Measurements from ENCODE around the gene PHIP.
A peak's percentile ranks its signal among the peaks of the same experiment; 100 is the strongest.

The PHIP gene

GRCh38 chr6:79084693-79085092, 6.6 kb upstream of the PHIP start:
- no peak overlapping the region for H3K9ac ChIP-seq (ENCODE audit: low read length)
- H3K27ac ChIP-seq (ENCODE audit: low read length), result no peak overlapping the region
- H3K27me3 ChIP-seq (ENCODE audit: control insufficient read depth, insufficient read depth, low read length), result no peaks in the 10 kb centered on the region
- H3K4me1 ChIP-seq (ENCODE audit: control insufficient read depth, low read depth, low read length), result peaks cover 13% of the 10 kb centered on the region
- no peak overlapping the region for H3K4me3 ChIP-seq (ENCODE audit: low read length)
- no peaks in the 10 kb centered on the region for H3K9me3 ChIP-seq (ENCODE audit: control insufficient read depth, low read depth, low read length)
- no peaks in the 10 kb centered on the region for H3K36me3 ChIP-seq (ENCODE audit: control insufficient read depth, low read depth, low read length)

GRCh38 chr6:79082304-79082703, 4.2 kb upstream of the PHIP start:
- Histone ChIP-seq H3K9me3 (ENCODE audit: control insufficient read depth, low read depth, low read length) (no peaks in the 10 kb centered on the region), H3K27ac (ENCODE audit: low read length) (no peak overlapping the region), H3K36me3 (ENCODE audit: control insufficient read depth, low read depth, low read length) (no peaks in the 10 kb centered on the region), H3K9ac (ENCODE audit: low read length) (no peak overlapping the region), H3K4me1 (ENCODE audit: control insufficient read depth, low read depth, low read length) (peaks cover 19% of the 10 kb centered on the region), H3K27me3 (ENCODE audit: control insufficient read depth, insufficient read depth, low read length) (no peaks in the 10 kb centered on the region), H3K4me3 (ENCODE audit: low read length) (no peak overlapping the region)

GRCh38 chr6:79081663-79082062, 3.6 kb upstream of the PHIP start:
- Histone ChIP-seq H3K27me3 (ENCODE audit: control insufficient read depth, insufficient read depth, low read length) (no peaks in the 10 kb centered on the region), H3K27ac (ENCODE audit: low read length) (no peak overlapping the region), H3K9ac (ENCODE audit: low read length) (no peak overlapping the region), H3K9me3 (ENCODE audit: control insufficient read depth, low read depth, low read length) (no peaks in the 10 kb centered on the region), H3K4me1 (ENCODE audit: control insufficient read depth, low read depth, low read length) (peaks cover 19% of the 10 kb centered on the region), H3K4me3 (ENCODE audit: low read length) (no peak overlapping the region), H3K36me3 (ENCODE audit: control insufficient read depth, low read depth, low read length) (no peaks in the 10 kb centered on the region)

- peaks cover 3% of the 10 kb centered on the region for H3K36me3 ChIP-seq (ENCODE audit: control insufficient read depth, low read depth, low read length)
- H3K9me3 ChIP-seq (ENCODE audit: control insufficient read depth, low read depth, low read length), result no peaks in the 10 kb centered on the region
- H3K27ac ChIP-seq (ENCODE audit: low read length), result peak overlapping the region; percentile 95
- H3K27me3 ChIP-seq (ENCODE audit: control insufficient read depth, insufficient read depth, low read length), result no peaks in the 10 kb centered on the region
- H3K9ac ChIP-seq (ENCODE audit: low read length), result peak overlapping the region; percentile 90
- H3K4me3 ChIP-seq (ENCODE audit: low read length), result peak overlapping the region; percentile 94
- H3K4me1 ChIP-seq (ENCODE audit: control insufficient read depth, low read depth, low read length), result peaks cover 33% of the 10 kb centered on the region
Observed at GRCh38 chr6:79079561-79080041, 1.5 kb upstream of the PHIP start.

- Histone ChIP-seq H3K9ac (ENCODE audit: low read length) (peak overlapping the region; percentile 90), H3K4me3 (ENCODE audit: low read length) (peak overlapping the region; percentile 94), H3K4me1 (ENCODE audit: control insufficient read depth, low read depth, low read length) (peaks cover 40% of the 10 kb centered on the region), H3K36me3 (ENCODE audit: control insufficient read depth, low read depth, low read length) (peaks cover 7% of the 10 kb centered on the region), H3K27me3 (ENCODE audit: control insufficient read depth, insufficient read depth, low read length) (no peaks in the 10 kb centered on the region), H3K27ac (ENCODE audit: low read length) (peak overlapping the region; percentile 95), H3K9me3 (ENCODE audit: control insufficient read depth, low read depth, low read length) (no peaks in the 10 kb centered on the region)
Observed at GRCh38 chr6:79077715-79078074, 359 bp downstream of the PHIP start.

- H3K27ac ChIP-seq (ENCODE audit: low read length), result peak overlapping the region; percentile 94
- peaks cover 14% of the 10 kb centered on the region for H3K36me3 ChIP-seq (ENCODE audit: control insufficient read depth, low read depth, low read length)
- peaks cover 39% of the 10 kb centered on the region for H3K4me1 ChIP-seq (ENCODE audit: control insufficient read depth, low read depth, low read length)
- H3K9ac ChIP-seq (ENCODE audit: low read length), result peak overlapping the region; percentile 91
- H3K4me3 ChIP-seq (ENCODE audit: low read length), result peak overlapping the region; percentile 88
- H3K27me3 ChIP-seq (ENCODE audit: control insufficient read depth, insufficient read depth, low read length), result no peaks in the 10 kb centered on the region
- no peaks in the 10 kb centered on the region for H3K9me3 ChIP-seq (ENCODE audit: control insufficient read depth, low read depth, low read length)
Observed at GRCh38 chr6:79076782-79077641, 1.0 kb downstream of the PHIP start.

- peaks cover 17% of the 10 kb centered on the region for H3K36me3 ChIP-seq (ENCODE audit: control insufficient read depth, low read depth, low read length)
- H3K9me3 ChIP-seq (ENCODE audit: control insufficient read depth, low read depth, low read length), result no peaks in the 10 kb centered on the region
- H3K27me3 ChIP-seq (ENCODE audit: control insufficient read depth, insufficient read depth, low read length), result no peaks in the 10 kb centered on the region
- peaks cover 36% of the 10 kb centered on the region for H3K4me1 ChIP-seq (ENCODE audit: control insufficient read depth, low read depth, low read length)
- H3K9ac ChIP-seq (ENCODE audit: low read length), result peak overlapping the region; percentile 91
- H3K27ac ChIP-seq (ENCODE audit: low read length), result peak overlapping the region; percentile 88
- peak overlapping the region; percentile 88 for H3K4me3 ChIP-seq (ENCODE audit: low read length)
Observed at GRCh38 chr6:79076160-79076559, 1.9 kb downstream of the PHIP start.

GRCh38 chr6:79073888-79074287, 4.2 kb downstream of the PHIP start:
- Histone ChIP-seq H3K27ac (ENCODE audit: low read length) (peak overlapping the region; percentile 43), H3K4me1 (ENCODE audit: control insufficient read depth, low read depth, low read length) (peaks cover 25% of the 10 kb centered on the region), H3K36me3 (ENCODE audit: control insufficient read depth, low read depth, low read length) (peaks cover 21% of the 10 kb centered on the region), H3K27me3 (ENCODE audit: control insufficient read depth, insufficient read depth, low read length) (no peaks in the 10 kb centered on the region), H3K9me3 (ENCODE audit: control insufficient read depth, low read depth, low read length) (no peaks in the 10 kb centered on the region), H3K4me3 (ENCODE audit: low read length) (peak overlapping the region; percentile 25), H3K9ac (ENCODE audit: low read length) (no peak overlapping the region)

GRCh38 chr6:79072640-79073181, 5.3 kb downstream of the PHIP start:
- H3K36me3 ChIP-seq (ENCODE audit: control insufficient read depth, low read depth, low read length), result peaks cover 21% of the 10 kb centered on the region
- H3K9ac ChIP-seq (ENCODE audit: low read length), result no peak overlapping the region
- H3K27ac ChIP-seq (ENCODE audit: low read length), result no peak overlapping the region
- peaks cover 25% of the 10 kb centered on the region for H3K4me1 ChIP-seq (ENCODE audit: control insufficient read depth, low read depth, low read length)
- no peak overlapping the region for H3K4me3 ChIP-seq (ENCODE audit: low read length)
- no peaks in the 10 kb centered on the region for H3K27me3 ChIP-seq (ENCODE audit: control insufficient read depth, insufficient read depth, low read length)
- no peaks in the 10 kb centered on the region for H3K9me3 ChIP-seq (ENCODE audit: control insufficient read depth, low read depth, low read length)

GRCh38 chr6:79071547-79071946, 6.5 kb downstream of the PHIP start:
- Histone ChIP-seq H3K4me1 (ENCODE audit: control insufficient read depth, low read depth, low read length) (peaks cover 25% of the 10 kb centered on the region), H3K9ac (ENCODE audit: low read length) (no peak overlapping the region), H3K9me3 (ENCODE audit: control insufficient read depth, low read depth, low read length) (no peaks in the 10 kb centered on the region), H3K27ac (ENCODE audit: low read length) (no peak overlapping the region), H3K36me3 (ENCODE audit: control insufficient read depth, low read depth, low read length) (peaks cover 21% of the 10 kb centered on the region), H3K27me3 (ENCODE audit: control insufficient read depth, insufficient read depth, low read length) (no peaks in the 10 kb centered on the region), H3K4me3 (ENCODE audit: low read length) (no peak overlapping the region)

GRCh38 chr6:79070206-79070825, 7.7 kb downstream of the PHIP start:
- H3K36me3 ChIP-seq (ENCODE audit: control insufficient read depth, low read depth, low read length), result peaks cover 21% of the 10 kb centered on the region
- peaks cover 18% of the 10 kb centered on the region for H3K4me1 ChIP-seq (ENCODE audit: control insufficient read depth, low read depth, low read length)
- no peaks in the 10 kb centered on the region for H3K27me3 ChIP-seq (ENCODE audit: control insufficient read depth, insufficient read depth, low read length)
- no peak overlapping the region for H3K9ac ChIP-seq (ENCODE audit: low read length)
- no peaks in the 10 kb centered on the region for H3K9me3 ChIP-seq (ENCODE audit: control insufficient read depth, low read depth, low read length)
- H3K27ac ChIP-seq (ENCODE audit: low read length), result no peak overlapping the region
- H3K4me3 ChIP-seq (ENCODE audit: low read length), result no peak overlapping the region
